HG03565 (cell line): Measurements from ENCODE around the gene FOSL2.

Source experiments
- ATAC-seq: cut with Tn5 transposase; IDR thresholded peaks from one replicate; pipeline ENCODE4 v1.9.1; 2021; ENCODE audit warnings: mild to moderate bottlenecking, moderate library complexity; ENCODE audit not compliant: unreplicated experiment

The FOSL2 gene

GRCh38 chr2:28392297-28393113 is at the start of gene FOSL2:
TSS of gene FOSL2 (plus strand) at chr2:28392858. CDS start at chr2:28393721, 863 bp downstream.
- ATAC-seq: peak; percentile 75

GRCh38 chr2:28343184-28343942 is 49.3 kb upstream of the FOSL2 start:
- no peak for ATAC-seq

- ATAC-seq: no peak
Measured at GRCh38 chr2:28343971-28344715, 48.5 kb upstream of the FOSL2 start.

- no peak for ATAC-seq
Measured at GRCh38 chr2:28344756-28345373, 47.8 kb upstream of the FOSL2 start.

- ATAC-seq: no peak
Measured at GRCh38 chr2:28345619-28346018, 47.0 kb upstream of the FOSL2 start.

GRCh38 chr2:28346587-28346986 is 46.1 kb upstream of the FOSL2 start:
- no peak for ATAC-seq

GRCh38 chr2:28347193-28347592 is 45.5 kb upstream of the FOSL2 start:
- no peak for ATAC-seq

GRCh38 chr2:28347596-28347995 is 45.1 kb upstream of the FOSL2 start:
- ATAC-seq: no peak

GRCh38 chr2:28348149-28348567 is 44.5 kb upstream of the FOSL2 start:
- no peak for ATAC-seq

GRCh38 chr2:28348921-28349320 is 43.7 kb upstream of the FOSL2 start:
- no peak for ATAC-seq

GRCh38 chr2:28349546-28350165 is 43.0 kb upstream of the FOSL2 start:
- ATAC-seq: no peak

GRCh38 chr2:28350196-28350595 is 42.5 kb upstream of the FOSL2 start:
- ATAC-seq: no peak

- ATAC-seq: no peak
Measured at GRCh38 chr2:28350791-28351285, 41.8 kb upstream of the FOSL2 start.

- no peak for ATAC-seq
Measured at GRCh38 chr2:28351621-28352020, 41.0 kb upstream of the FOSL2 start.

GRCh38 chr2:28352104-28352503 is 40.6 kb upstream of the FOSL2 start:
- ATAC-seq: no peak

- ATAC-seq: no peak
Measured at GRCh38 chr2:28352610-28353195, 40.0 kb upstream of the FOSL2 start.

GRCh38 chr2:28354920-28355520 is 37.6 kb upstream of the FOSL2 start:
- no peak for ATAC-seq

- ATAC-seq: no peak
Measured at GRCh38 chr2:28355521-28356094, 37.0 kb upstream of the FOSL2 start.
